ENCODE data around the gene ITGB8.
A peak's percentile ranks its signal among the peaks of the same experiment; 100 is the strongest.
"Not testable (repeated sequence)": the region's sequence is repeated elsewhere in the genome, so short reads cannot be mapped to it uniquely, and the experiment has no call there.

ITGB8 gene

DNA sequence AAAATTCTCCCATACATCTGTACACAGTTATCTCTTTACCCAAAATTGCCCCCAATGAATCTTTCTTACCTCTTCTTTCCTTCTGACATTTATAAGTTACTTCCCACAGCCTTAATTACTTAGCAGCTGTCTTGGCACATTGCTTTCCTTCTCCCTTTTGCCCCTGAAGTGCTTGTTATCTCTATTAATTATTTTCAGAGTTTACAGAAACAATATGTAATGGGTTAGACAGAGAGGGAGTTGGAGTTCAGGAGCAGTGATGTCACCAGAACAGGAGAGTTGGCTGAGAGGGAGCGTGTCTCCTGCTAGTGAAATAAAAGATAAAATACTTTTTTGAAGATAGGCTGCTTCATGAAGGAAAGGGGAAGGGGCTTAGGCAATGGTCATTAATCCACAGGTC, 57.4 kb downstream of the ITGB8 start:
- DNase-seq = no peak

GRCh38 chr7:20389192-20389591, 58.5 kb downstream of the ITGB8 start:
- not testable (repeated sequence) for DNase-seq

- peak; percentile 39 for DNase-seq
These were observed 62.4 kb downstream of the ITGB8 start for GRCh38 chr7:20393021-20393610.

- DNase-seq = no peak
These were observed 62.9 kb downstream of the ITGB8 start for GRCh38 chr7:20393616-20394015.

- DNase-seq = no peak
These were observed 63.6 kb downstream of the ITGB8 start for GRCh38 chr7:20394284-20394683.

DNA sequence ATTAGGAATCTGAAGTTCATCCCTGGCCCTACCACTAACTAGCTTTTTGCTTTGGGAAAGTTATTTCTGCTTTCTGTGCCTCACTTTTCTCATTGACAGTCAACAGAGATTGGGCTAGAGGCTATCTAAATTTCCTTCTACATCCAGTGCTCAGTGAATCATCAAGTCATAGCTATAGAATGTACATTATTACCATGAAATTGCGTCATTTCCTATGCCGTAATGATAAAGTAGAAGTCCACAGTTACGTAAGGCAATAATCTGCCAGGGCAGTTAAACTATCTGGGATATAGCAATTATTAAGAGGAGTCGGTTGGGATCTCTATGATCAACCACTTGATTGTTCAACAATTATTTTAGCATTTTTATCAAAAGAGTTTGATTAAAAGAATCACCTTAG, 64.4 kb downstream of the ITGB8 start:
- no peak for DNase-seq

DNA sequence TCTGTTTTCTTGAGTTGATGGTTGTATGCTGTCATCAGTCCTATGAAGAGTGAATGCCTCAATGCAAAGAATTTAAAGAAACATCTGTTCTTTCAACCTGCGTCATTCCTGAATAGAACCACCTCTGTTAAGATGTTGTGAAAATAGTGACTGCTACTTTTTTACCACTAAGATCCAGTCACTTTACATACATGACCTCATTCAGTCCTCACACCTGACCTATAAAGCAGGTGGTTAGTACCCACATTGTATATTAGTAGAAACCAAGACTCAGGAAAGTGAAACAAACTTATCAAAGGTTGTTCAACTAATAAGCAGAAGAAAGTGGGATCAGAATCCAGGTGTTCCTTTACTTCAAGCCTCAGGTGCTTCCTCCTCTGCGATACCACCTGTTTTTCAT, 64.8 kb downstream of the ITGB8 start:
- DNase-seq = no peak

DNA sequence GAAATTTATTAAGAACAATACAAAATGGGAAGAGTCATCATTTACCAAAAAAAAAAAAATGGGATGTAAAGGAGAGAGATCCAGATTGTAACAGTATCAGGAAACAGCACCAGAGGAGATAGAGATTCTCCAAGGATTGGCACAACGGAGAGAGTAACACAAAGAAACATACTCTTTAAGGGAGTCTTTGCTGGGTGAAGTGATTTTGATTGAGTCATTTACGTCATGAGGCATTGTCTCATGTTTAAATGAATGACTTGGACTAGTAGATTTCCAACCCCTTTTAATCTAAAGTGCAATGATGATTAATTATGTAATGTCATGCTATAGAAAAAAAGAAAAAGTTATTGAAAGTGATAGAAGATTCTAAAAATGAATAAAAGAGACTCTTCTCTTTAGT, 68.8 kb downstream of the ITGB8 start:
- DNase-seq = no peak

GRCh38 chr7:20401861-20402746, 71.4 kb downstream of the ITGB8 start:
- no peak for DNase-seq

GRCh38 chr7:20402747-20403230, 72.1 kb downstream of the ITGB8 start:
- DNase-seq = no peak

- DNase-seq = peak; percentile 33
These were observed 72.6 kb downstream of the ITGB8 start for GRCh38 chr7:20403331-20403730.

GRCh38 chr7:20404320-20404719, 73.6 kb downstream of the ITGB8 start:
- peak; percentile 8 for DNase-seq

- peak; percentile 79 for DNase-seq
These were observed 77.1 kb downstream of the ITGB8 start for GRCh38 chr7:20407585-20408466.

- no peak for DNase-seq
These were observed 77.7 kb downstream of the ITGB8 start for GRCh38 chr7:20408467-20408826.

DNA sequence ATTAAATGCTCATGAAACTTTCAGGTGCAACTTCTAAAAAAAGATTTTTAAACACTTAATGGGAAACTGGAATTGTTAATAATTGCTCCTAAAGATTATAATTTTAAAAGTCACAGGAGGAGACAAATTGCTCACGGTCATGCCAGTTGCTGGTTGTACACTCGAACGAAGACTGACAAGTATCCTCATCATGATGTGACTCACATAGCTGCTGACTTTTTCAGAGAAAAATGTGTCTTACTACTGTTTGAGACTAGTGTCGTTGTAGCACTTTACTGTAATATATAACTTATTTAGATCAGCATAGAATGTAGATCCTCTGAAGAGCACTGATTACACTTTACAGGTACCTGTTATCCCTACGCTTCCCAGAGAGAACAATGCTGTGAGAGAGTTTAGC, 79.3 kb downstream of the ITGB8 start:
- no peak for DNase-seq

GRCh38 chr7:20411372-20411771, 80.7 kb downstream of the ITGB8 start:
- no peak for DNase-seq

DNA sequence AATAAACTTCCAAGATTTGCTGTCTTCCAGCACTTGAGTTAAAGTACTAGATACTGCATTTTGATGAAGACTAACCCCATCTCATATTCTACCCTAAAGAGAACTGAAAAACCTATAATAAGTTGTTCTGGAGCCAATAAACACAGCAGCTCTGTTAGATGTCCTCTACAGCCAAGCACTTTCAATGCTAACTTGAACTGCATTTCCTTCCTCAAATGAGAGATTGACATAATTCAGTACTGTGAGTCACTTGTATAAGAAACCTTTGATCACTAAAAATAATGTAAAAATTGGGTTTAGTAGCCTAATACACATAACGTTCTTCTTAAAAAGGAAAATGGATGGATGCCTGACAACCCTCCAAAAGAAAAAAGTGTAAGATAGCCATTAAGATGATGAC, 81.3 kb downstream of the ITGB8 start:
- DNase-seq = no peak

GRCh38 chr7:20417260-20417659, 86.6 kb downstream of the ITGB8 start:
- no peak for DNase-seq

DNA sequence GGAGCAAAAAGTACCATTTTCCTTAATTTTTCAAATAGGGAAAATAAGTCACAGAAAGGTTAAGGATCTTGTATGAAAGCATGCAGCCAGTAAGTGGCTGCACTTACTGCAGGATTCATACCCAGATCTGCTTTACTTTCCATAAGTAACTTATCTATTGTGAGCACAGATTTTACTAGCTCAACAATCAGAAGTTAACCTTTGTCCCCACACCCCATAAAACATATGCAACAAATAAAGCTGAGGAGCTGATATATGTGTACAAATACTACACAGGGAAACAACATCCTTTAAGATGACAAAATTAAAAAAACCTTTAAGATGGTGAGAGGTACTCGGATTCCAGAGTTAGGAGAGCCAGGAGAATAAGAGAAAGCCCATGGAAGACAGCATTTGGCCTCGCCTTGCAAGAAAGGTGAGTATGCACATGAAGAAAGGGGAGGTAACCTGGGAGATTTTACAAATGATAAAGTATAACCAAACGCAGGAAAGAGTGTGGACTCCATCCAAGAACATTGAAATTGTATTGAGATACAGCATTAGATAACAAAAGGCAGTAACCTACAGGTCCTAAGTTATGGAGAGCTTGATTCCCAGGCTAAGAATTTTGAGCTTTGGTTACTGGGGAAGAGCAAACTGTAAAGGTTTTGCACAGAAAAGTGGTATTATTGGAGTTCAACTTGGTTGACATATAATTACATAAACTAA, 87.1 kb downstream of the ITGB8 start:
- no peak for DNase-seq

DNA sequence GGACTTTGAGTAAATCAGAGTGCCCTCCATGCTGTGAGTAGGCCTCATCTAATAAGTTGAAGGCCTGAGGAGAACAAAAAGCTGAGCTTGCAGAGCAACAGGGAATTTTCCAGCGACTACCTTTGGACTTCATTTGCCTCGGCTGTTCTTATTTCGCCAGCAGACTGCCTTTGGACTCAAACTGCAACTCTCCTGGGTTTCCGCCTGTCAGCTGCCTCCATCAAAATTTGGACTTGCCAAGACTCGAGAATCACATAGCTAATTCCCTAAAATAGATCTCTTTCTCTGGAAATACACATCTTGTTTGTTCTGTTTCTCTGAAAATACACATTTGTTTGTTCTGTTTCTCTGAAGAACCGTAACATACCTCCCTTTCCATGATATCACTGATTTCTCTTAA, 93.8 kb downstream of the ITGB8 start:
- DNase-seq = no peak

GRCh38 chr7:20430664-20431063, 100.0 kb downstream of the ITGB8 start:
- no peak for DNase-seq

DNA sequence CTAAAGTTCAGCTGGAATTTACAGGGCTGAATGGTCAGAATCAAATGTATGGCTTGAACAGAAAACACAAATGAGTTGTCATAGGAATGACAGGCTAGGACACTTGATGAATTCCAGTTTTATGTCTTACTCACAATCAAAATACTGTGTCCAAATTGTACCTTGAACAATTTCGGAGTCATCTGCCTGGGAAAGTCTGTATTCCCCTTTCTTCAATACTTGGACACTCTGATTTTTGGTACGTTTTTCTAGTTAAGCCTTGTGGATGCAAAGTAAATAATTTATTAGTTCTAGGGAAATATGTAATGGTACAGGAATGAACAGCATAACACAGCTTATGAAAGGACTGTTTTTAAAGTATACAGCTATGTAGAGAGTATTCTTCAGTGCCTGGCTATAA, 100.4 kb downstream of the ITGB8 start:
- DNase-seq = no peak

GRCh38 chr7:20432071-20432470, 101.4 kb downstream of the ITGB8 start:
- no peak for DNase-seq

Data from NCI-H82 (cell line).